Activated CD4-positive, alpha-beta memory T cell treated with anti-CD3 and anti-CD28 coated beads for 36 hours (primary cell): ENCODE measurements around the gene DAP3. TPM values are rescaled to one million over a fixed set of nuclear protein-coding genes. Genes with fewer than 3 reads are reported as not detected.
"Not testable (repeated sequence)": the region's sequence is repeated elsewhere in the genome, so short reads cannot be mapped to it uniquely, and the experiment has no call there.

Experiments
- CTCF ChIA-PET: fragments of 350-600 bp; sonication (Branson Sonifier 250); formaldehyde crosslinking; loops from one replicate; lab custom pipeline; 2021; ENCODE audit warnings: antibody characterized with exemption, inconsistent platforms; lab: Charles Lee
- POLR2A ChIA-PET: fragments of 350-600 bp; sonication (Branson Sonifier 250); formaldehyde crosslinking; loops from one replicate; lab custom pipeline; 2021; ENCODE audit warnings: antibody characterized with exemption; lab: Charles Lee
- DNase-seq: peaks from one replicate; pipeline ENCODE4 v3.0.0-alpha.2; 2020
- H3K27ac Mint-ChIP-seq: one replicate; pipeline ENCODE4 v1.8.0; 2021; ENCODE audit warnings: mixed read lengths
- H3K27me3 Mint-ChIP-seq: one replicate; pipeline ENCODE4 v1.8.0; 2021; ENCODE audit warnings: mixed read lengths
- H3K36me3 Mint-ChIP-seq: one replicate; pipeline ENCODE4 v1.8.0; 2021; ENCODE audit warnings: mixed read lengths
- H3K4me1 Mint-ChIP-seq: one replicate; pipeline ENCODE4 v1.8.0; 2021; ENCODE audit warnings: low read depth, mixed read lengths
- H3K4me3 Mint-ChIP-seq: one replicate; pipeline ENCODE4 v1.8.0; 2021; ENCODE audit warnings: mild to moderate bottlenecking, mixed read lengths
- H3K9me3 Mint-ChIP-seq: one replicate; pipeline ENCODE4 v1.8.0; 2021; ENCODE audit warnings: mixed read lengths
- intact Hi-C: fragments of 100-400 bp; cut with micrococcal nuclease; formaldehyde crosslinking; loops from one replicate; pipeline ENCODE4 v1.15.1; 2023
- total RNA-seq, 2 experiments: library from RNA; stranded (reverse); gene quantifications; one replicate each; pipeline ENCODE4 v1.2.3, GENCODE V29; 2021

Gene DAP3
- total RNA-seq, 2 experiments from 2014 or later, result 142 to 145 TPM

DNA sequence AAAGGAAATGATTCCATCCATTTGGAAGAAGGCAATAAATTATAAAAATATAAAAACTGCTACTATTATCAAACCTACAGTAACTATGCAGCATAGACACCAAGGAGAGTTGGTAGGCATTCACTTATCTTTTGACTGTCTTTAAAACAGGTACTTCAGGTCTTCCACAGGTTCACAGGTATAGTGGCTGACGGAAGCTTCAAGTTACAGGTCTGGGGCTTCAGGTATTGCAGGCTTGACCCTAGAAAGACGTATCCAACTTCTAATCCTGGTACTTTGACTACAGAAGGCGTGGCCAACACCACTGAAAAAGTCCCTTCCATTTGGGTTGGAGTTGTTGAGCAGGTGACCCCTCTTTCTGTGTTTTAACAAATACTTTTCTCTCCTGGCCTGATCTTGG is 35.9 kb upstream of the DAP3 start:
- H3K9me3 Mint-ChIP-seq, result no peaks in the 10 kb centered on the region
- no peak for DNase-seq
- no peaks in the 10 kb centered on the region for H3K36me3 Mint-ChIP-seq
- intact Hi-C loops, result no loop called here
- ChIA-PET CTCF (no interaction called here), POLR2A (no interaction called here)
- H3K4me1 Mint-ChIP-seq, result no peaks in the 10 kb centered on the region
- H3K27me3 Mint-ChIP-seq, result no peaks in the 10 kb centered on the region
- H3K4me3 Mint-ChIP-seq, result no peak overlapping the region
- no peak overlapping the region for H3K27ac Mint-ChIP-seq

DNA sequence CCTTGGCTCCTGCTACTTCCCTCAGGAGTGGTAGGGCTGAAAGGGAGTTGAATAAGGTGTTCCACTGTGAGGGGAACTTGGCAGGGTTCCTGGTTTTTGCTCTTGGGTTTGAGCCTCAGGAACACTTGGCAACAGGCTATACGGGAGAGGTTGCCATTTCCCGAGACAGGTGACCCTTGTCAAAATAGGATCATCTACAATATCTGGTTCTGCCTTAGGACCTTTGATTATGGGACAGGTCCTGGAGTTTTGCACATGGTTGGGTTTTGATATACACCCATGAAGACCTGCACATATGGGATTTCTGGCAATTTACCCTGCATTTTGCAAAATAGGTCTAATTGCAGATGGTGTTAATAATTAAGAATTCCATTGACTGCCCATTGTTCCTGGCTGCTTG is 31.4 kb upstream of the DAP3 start:
- Mint-ChIP-seq H3K27ac (no peak overlapping the region), H3K9me3 (no peaks in the 10 kb centered on the region), H3K4me1 (no peaks in the 10 kb centered on the region), H3K4me3 (no peak overlapping the region), H3K27me3 (no peaks in the 10 kb centered on the region), H3K36me3 (peaks cover 33% of the 10 kb centered on the region)
- ChIA-PET CTCF (no interaction called here), POLR2A (no interaction called here)
- DNase-seq, result no peak
- intact Hi-C loops, result no loop called here

DNA sequence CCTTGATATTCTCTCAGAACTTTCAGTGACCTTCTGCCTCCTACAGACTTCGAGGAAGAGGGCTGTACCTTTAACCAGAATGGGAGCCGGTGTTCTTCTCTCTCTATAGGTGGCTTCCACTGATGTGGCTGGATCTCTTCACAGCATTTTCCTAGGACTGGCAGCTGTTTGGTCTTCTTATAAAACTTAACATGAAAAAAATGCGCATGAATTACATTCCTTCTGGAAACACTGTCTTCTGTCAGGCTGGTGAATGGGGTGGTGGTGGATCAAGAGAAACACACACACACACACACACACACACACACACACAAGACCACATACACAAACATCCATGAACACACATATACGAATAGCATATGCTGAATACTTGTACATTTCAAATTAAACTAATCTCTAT is 27.7 kb upstream of the DAP3 start:
- H3K4me1 Mint-ChIP-seq, POLR2A ChIA-PET, H3K27ac Mint-ChIP-seq, DNase-seq, H3K27me3 Mint-ChIP-seq, H3K4me3 Mint-ChIP-seq, intact Hi-C loops, H3K9me3 Mint-ChIP-seq, CTCF ChIA-PET: not testable (repeated sequence)
- H3K36me3 Mint-ChIP-seq, result peaks cover 45% of the 10 kb centered on the region

DNA sequence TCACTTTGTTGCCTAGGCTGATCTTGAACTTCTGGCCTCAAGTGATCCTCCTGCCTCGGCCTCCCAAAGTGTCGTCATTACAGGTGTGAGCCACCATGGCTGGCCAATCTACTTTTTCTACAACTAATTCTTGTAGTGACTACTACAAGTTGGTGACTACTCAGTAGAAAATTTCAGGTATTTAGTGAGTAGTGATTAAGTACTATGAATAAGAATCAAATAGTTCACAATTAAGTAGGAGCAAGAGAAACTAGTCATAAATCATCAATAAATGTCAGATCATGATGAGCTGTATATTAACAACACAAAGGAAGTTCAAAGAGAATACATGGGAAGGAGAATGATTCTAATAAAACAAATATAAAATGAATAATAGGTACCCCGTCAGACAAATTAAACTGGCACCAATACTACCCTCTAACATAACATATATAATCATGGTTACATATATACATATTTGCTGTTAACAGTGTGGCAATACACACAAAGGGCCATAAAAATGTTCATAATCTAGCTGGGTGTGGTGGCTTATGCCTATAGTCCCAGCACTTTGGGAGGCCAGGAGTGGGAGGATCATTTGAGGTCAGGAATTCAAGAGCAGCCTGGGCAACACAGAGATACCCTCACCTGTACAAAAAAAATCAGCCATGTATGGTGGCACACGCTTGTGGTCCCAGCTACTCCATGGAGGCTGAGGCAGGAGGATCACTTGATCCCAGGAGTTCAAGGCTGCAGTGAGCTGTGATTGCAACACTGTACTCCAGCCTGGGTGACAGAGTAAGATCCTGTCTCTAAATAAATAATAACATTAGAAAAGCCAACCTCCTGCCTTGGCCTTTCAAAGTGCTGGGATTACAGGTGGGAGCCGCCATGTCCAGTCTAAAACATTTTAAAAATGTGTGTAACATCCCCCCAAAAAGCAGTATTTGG is 19.4 kb upstream of the DAP3 start:
- peaks cover 51% of the 10 kb centered on the region for H3K36me3 Mint-ChIP-seq
- ChIA-PET CTCF (no interaction called here), POLR2A (interaction anchor here (0.6 kb wide), 1 partner anchor 21 kb away, joined by 3 read pairs; no protein-coding TSS in a partner anchor)
- intact Hi-C loops, result no loop called here
- H3K9me3 Mint-ChIP-seq, result no peaks in the 10 kb centered on the region
- H3K4me3 Mint-ChIP-seq, result no peak overlapping the region
- no peaks in the 10 kb centered on the region for H3K27me3 Mint-ChIP-seq
- H3K4me1 Mint-ChIP-seq, result no peaks in the 10 kb centered on the region
- no peak overlapping the region for H3K27ac Mint-ChIP-seq
- no peak for DNase-seq

DNA sequence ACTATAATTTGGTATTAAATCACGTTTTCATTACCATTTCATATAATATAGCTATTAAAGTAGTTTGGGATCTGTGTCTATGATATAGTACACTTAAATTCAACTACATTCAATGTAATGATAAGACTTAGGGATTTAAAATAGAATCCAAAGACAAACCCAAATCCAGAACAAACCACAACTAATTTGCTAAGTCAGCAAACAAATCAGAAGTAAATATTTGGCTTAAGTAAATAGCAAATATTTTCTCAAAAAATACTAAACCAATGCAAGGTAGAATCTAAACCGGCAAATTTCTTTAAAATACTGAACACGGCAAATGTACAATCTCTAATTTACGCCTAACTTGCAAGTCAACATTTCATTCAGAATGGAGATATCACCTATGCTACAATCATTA is 17.1 kb upstream of the DAP3 start:
- Mint-ChIP-seq H3K27me3 (no peaks in the 10 kb centered on the region), H3K27ac (no peak overlapping the region), H3K36me3 (peaks cover 59% of the 10 kb centered on the region), H3K4me3 (no peak overlapping the region), H3K4me1 (no peaks in the 10 kb centered on the region), H3K9me3 (no peaks in the 10 kb centered on the region)
- intact Hi-C loops, result no loop called here
- ChIA-PET CTCF (no interaction called here), POLR2A (no interaction called here)
- DNase-seq, result no peak

DNA sequence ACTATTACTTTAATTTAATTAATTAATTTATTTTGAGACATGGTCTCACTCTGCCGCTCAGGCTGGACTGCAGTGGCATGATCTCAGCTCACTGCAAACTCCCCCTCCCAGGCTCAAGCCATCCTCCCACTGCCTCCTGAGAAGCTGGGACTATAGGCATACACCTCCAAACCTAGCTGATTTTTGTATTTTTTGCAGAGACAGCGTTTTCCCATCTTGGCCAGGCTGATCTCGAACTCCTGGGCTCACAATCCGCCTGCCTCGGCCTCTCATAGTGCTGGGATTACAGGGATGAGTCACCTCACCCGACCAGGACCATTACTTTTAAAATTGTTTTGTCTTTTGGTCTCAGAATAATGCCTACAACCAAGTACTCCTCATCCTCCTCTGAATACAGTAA is 15.9 kb upstream of the DAP3 start:
- ChIA-PET POLR2A (no interaction called here), CTCF (no interaction called here)
- Mint-ChIP-seq H3K27me3 (no peaks in the 10 kb centered on the region), H3K9me3 (no peaks in the 10 kb centered on the region), H3K4me1 (no peaks in the 10 kb centered on the region), H3K4me3 (no peak overlapping the region), H3K27ac (no peak overlapping the region), H3K36me3 (peaks cover 60% of the 10 kb centered on the region)
- no peak for DNase-seq
- intact Hi-C loops, result no loop called here

DNA sequence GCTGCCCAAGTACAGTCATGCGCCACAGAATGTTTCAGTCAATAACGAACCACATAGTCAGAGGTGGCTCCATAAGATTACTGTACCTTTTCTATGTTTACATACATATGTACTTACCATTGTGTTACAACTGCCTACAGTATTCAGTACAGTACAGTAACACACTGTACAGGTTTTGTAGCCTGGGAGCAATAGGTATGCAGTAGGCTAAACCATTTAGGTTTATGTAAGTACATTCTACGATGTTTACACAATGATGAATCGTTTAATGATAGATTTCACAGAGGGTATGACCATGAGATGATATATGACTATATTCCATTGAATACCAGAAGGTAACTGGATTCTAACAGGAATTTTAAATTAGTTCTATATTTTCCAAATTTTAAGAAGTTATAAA is 10.9 kb upstream of the DAP3 start:
- H3K36me3 Mint-ChIP-seq, result peaks cover 45% of the 10 kb centered on the region
- no peaks in the 10 kb centered on the region for H3K9me3 Mint-ChIP-seq
- intact Hi-C loops, result no loop called here
- H3K4me1 Mint-ChIP-seq, result peaks cover 15% of the 10 kb centered on the region
- no peak overlapping the region for H3K27ac Mint-ChIP-seq
- no peak overlapping the region for H3K4me3 Mint-ChIP-seq
- POLR2A ChIA-PET, result no interaction called here
- CTCF ChIA-PET, result no interaction called here
- no peaks in the 10 kb centered on the region for H3K27me3 Mint-ChIP-seq
- no peak for DNase-seq

DNA sequence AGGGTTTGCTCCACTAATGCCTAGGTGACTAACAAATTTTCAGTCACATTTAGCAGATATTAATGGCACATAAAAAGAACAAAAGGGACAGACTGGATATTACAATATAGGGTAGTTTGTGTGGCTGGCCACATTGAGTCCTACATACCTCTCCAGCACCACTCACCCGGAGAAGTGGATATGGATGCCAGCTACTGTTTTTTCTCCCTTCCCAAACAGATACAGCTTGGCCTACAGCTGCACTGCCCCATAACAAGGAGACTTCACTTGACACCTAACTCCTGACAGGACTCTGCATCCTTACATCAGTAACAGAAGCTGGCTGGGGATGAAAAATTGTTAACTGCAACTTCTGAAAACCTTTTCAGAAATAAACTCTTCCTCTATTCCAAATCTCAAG is 9.9 kb upstream of the DAP3 start:
- Mint-ChIP-seq H3K4me1 (peaks cover 24% of the 10 kb centered on the region), H3K36me3 (peaks cover 41% of the 10 kb centered on the region)
- intact Hi-C loops, H3K27ac Mint-ChIP-seq, CTCF ChIA-PET, H3K27me3 Mint-ChIP-seq, H3K9me3 Mint-ChIP-seq, H3K4me3 Mint-ChIP-seq, DNase-seq: not testable (repeated sequence)
- POLR2A ChIA-PET, result interaction anchor here (0.5 kb wide), 1 partner anchor 131 kb away, joined by 3 read pairs; no protein-coding TSS in a partner anchor

DNA sequence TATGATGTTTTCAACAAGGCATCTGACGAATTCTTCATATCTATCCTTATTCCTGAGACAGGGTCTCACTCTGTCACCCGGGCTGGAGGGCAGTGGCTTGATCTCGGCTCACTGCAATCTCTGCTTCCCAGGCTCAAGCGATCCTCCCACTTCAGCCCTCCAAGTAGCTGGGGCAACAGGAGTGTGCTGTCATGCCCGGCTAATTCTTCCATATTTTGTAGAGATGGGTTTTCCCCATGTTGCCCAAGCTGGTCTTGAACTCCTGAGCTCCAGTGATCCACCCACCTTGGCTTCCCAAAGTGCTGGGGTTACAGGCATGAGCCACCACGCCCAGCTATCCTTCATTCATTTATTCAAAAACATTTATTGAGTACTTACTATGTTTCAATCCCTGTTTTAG is 8.4 kb upstream of the DAP3 start:
- POLR2A ChIA-PET, result no interaction called here
- Mint-ChIP-seq H3K4me3 (no peak overlapping the region), H3K27ac (no peak overlapping the region), H3K4me1 (peaks cover 38% of the 10 kb centered on the region), H3K27me3 (no peaks in the 10 kb centered on the region), H3K36me3 (peaks cover 33% of the 10 kb centered on the region), H3K9me3 (no peaks in the 10 kb centered on the region)
- intact Hi-C loops, result loop anchor here (10.0 kb wide), 1 partner anchor 234 kb away; the partner anchor contains the start of gene RIT1
- CTCF ChIA-PET, result interaction anchor here (1.0 kb wide), 1 partner anchor 22 kb away, joined by 3 read pairs; no protein-coding TSS in a partner anchor
- no peak for DNase-seq

DNA sequence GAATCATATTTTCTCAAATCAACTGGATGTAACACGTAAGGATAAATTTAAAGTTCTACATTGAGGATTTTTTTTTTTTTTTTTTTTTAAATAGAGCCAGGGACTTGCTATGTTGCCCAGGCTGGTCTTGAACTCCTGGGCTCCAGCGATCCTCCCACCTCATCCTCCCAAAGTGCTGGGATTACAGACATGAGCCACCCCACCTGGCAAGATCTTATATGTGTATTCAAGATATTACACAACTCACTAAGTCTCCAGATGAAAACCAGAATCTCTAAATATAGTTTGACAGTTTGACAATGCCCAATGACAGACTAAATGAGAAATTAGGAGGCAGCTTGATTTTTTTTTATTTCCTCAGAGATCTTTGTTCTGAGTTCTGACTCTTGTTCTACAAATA is 7.1 kb upstream of the DAP3 start:
- CTCF ChIA-PET, result interaction anchor here (1.6 kb wide), 1 partner anchor 432 kb away, joined by 3 read pairs; no protein-coding TSS in a partner anchor
- H3K9me3 Mint-ChIP-seq, result no peaks in the 10 kb centered on the region
- DNase-seq, result no peak
- intact Hi-C loops, result loop anchor here (10.0 kb wide), 1 partner anchor 233 kb away; the partner anchor contains the start of gene RIT1
- H3K27ac Mint-ChIP-seq, result no peak overlapping the region
- peaks cover 29% of the 10 kb centered on the region for H3K36me3 Mint-ChIP-seq
- H3K27me3 Mint-ChIP-seq, result no peaks in the 10 kb centered on the region
- no peak overlapping the region for H3K4me3 Mint-ChIP-seq
- H3K4me1 Mint-ChIP-seq, result peaks cover 47% of the 10 kb centered on the region
- POLR2A ChIA-PET, result no interaction called here

DNA sequence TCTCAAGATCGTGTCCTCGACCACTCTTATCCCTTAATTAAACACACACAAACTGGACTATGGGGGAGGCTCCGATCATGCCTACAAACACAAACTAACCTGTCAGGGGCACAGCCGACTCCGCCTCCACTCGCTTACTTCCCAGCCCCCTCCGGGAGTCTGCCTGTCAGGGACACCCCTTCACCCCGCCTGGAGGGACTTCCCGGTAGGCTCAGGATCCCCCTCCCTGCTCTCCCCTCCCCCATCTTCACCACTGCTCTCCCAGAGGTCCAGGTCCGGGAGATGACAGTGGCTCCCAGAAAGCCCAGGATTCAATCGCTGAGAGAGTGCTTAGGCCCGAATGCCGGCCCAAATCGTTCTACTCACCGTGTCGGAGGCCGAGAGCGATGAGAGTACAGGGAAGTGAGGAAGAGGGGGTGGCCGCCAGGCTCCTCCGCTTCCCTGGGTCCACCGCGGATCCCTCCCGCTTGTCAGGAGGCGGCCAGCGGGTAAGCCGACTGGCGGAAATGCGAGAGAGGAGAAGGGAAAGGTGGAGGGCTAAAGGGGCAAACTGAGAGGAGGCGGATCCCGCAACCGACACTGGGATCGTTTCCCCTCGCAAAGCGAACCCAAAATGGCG is 1.1 kb upstream of the DAP3 start:
- H3K9me3 Mint-ChIP-seq, H3K27me3 Mint-ChIP-seq, CTCF ChIA-PET, POLR2A ChIA-PET, DNase-seq: not testable (repeated sequence)
- Mint-ChIP-seq H3K4me1 (peaks cover 59% of the 10 kb centered on the region), H3K36me3 (peaks cover 27% of the 10 kb centered on the region), H3K4me3 (peak overlapping the region; percentile 97), H3K27ac (peak overlapping the region; percentile 94)
- intact Hi-C loops, result loop anchor here (5.0 to 10.0 kb wide), 3 partner anchors 59 to 496 kb away; partner anchors contain the start of gene RIT1

DNA sequence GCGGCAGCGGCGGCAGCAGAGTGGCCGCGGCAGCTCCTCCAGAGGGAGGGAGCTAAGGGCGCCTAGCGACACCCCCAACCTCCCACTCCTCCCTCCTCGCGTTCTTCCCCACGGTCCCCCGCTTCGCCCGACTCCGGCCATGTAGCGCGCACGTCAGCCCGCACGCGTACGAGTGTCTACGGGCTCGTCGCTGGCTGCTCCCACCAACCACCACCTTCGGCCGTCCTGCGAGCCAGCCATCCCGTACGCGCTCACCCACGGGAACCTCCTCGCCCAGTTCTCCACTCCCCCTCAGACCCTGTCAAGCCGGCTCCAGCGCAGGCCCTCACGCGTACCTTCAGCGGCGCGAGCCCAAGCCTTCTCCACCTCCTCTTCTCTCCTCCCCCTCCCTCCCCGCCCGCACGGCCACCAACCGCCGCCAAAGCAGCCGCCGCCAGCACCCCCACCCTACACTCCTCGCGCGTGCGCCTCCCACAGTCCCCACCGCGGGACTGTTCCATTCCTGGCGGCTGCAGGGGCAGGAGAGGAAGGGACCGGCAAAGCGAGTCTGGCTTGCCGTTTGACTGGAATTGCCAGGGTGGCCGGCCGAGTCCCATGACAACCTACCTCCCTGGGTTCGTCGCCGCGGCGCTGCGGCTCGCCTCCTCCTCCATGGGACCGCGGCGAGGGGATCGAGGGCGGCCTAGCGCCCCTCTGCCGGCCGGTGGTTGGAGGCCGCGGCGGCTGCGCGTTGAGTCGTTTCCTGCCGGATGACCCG is 389 bp upstream of the DAP3 start, which contains the start of gene YY1AP1:
YY1AP1 (minus strand) TSS at position 451 of the 757 bp plus-strand sequence. CDS start 8,338 bp downstream, outside the sequence.
- CTCF ChIA-PET, result no interaction called here
- DNase-seq, result peak; percentile 93
- intact Hi-C loops, result loop anchor here (5.0 to 10.0 kb wide), 3 partner anchors 59 to 496 kb away; partner anchors contain the start of gene RIT1
- peak within 1 kb of the TSS; percentile 97 for H3K4me3 Mint-ChIP-seq
- H3K9me3 Mint-ChIP-seq, result peaks cover 4% of the 10 kb centered on the region
- H3K36me3 Mint-ChIP-seq, result peaks cover 34% of the 10 kb centered on the region
- peak within 1 kb of the TSS; percentile 94 for H3K27ac Mint-ChIP-seq
- no peaks in the 10 kb centered on the region for H3K27me3 Mint-ChIP-seq
- POLR2A ChIA-PET, result no interaction called here
- H3K4me1 Mint-ChIP-seq, result peaks cover 60% of the 10 kb centered on the region
